GM21619 (cell line): Measurements from ENCODE around the gene CCDC117.
"Not testable (repeated sequence)": the region's sequence is repeated elsewhere in the genome, so short reads cannot be mapped to it uniquely, and the experiment has no call there.

Source experiments
- ATAC-seq: cut with Tn5 transposase; IDR thresholded peaks from one replicate; pipeline ENCODE4 v1.9.1; 2021; ENCODE audit not compliant: unreplicated experiment

CCDC117 gene, protein sequence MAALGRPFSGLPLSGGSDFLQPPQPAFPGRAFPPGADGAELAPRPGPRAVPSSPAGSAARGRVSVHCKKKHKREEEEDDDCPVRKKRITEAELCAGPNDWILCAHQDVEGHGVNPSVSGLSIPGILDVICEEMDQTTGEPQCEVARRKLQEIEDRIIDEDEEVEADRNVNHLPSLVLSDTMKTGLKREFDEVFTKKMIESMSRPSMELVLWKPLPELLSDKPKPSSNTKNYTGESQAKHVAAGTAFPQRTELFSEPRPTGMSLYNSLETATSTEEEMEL

DNA sequence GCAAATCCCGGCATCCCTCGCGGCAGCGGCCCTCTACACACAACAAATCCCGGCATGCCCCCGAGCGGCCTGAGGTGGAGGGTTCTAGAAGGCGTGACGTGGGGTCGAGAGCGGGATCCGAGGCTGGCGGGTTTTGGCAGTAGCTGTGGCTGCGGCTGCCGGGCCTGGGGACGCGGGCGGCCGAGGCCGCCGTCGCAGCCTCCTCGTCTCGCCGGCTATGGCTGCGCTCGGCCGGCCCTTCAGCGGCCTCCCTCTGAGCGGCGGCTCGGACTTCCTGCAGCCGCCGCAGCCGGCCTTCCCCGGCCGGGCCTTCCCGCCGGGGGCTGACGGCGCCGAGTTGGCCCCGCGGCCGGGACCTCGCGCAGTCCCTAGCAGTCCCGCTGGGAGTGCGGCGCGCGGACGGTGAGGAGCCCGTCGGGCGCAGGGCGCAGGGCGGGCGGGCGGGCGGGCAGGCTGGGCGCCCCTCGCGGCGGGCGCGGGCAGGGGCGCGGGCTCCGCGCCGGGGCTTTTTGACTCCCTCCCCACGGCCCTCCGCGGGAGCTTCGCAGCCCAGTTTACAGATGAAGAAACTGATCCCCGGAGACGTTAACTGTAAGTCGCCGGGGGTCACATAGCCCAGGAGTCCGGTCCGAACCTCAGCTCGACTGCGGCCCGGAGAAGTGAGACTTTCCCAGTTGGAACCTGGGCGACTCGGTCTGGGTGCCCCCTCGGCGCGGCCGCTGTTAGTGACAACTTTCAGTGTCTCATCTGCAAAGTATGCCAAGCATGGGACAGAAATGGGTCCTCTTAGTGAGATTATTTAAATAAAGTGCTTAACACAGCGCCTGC, at the start of gene CCDC117:
TSS of gene CCDC117 (plus strand) at position 63 of the 828 bp plus-strand sequence. CDS start at position 218, 155 bp downstream.
- peak; percentile 87 for ATAC-seq

GRCh38 chr22:28728002-28728401, 44.5 kb upstream of the CCDC117 start:
- ATAC-seq, result no peak

- no peak for ATAC-seq
Observed at GRCh38 chr22:28728621-28729313, 43.7 kb upstream of the CCDC117 start.

DNA sequence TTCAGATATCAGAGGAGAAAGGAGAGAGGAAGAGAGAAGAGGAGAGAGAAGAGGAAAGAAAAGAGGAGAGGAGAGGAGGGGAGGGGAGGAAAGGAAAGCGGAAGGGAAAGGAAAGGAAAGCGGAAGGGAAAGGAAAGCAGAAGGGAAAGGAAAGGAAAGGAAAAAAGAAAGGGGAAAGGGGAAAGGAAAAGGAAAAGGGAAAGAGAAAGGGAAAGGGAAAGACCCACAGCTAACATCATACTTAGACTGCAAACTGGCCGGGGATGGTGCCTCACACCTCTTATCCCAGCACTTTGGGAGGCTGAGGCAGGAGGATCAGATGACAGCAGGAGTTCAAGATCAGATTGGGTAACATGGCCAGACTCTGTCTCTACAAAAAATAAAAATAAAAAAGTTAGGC, 42.3 kb upstream of the CCDC117 start:
- ATAC-seq, result no peak

- no peak for ATAC-seq
Observed at GRCh38 chr22:28734393-28734792, 38.1 kb upstream of the CCDC117 start.

DNA sequence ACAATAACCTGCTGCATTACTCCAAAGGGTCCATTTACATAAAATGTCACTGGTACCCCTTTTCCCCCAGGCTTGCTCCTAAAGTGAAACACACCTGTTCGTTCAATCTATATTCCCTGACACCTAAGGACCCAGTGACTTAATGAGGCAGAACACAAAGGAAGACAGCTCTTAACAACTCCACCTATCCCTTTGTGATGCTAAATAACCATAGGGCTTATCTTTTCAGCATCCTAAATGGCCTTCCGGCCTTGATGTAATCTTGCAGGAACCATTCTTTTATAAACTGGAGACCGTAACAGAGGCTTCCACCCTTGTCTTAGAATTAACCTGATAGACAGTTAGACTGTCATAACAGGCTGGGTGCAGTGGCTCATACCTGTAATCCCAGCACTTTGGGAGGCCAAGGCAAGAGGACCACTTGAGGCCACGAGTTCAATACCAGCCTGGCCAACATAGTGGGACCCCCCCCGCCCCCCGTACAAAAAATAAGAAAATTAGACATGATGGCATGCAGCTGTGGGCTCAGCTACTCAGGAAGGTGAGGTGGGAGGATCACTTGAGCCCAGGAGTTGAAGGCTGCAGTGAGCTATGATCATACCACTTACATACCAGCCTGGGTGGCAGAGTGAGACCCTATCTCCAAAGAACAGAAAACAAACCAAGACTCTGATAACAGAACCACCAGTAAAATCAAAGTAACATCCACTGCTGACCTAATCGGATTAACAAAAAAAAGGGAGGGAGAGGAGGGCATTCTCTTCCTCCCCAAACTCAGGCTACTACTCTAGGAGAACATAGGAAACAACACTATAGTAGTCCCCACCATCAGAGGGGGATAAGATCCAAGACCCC, 36.0 kb upstream of the CCDC117 start:
- ATAC-seq, result no peak

GRCh38 chr22:28737701-28738100, 34.8 kb upstream of the CCDC117 start:
- no peak for ATAC-seq

- not testable (repeated sequence) for ATAC-seq
Observed at GRCh38 chr22:28738876-28739275, 33.6 kb upstream of the CCDC117 start.

DNA sequence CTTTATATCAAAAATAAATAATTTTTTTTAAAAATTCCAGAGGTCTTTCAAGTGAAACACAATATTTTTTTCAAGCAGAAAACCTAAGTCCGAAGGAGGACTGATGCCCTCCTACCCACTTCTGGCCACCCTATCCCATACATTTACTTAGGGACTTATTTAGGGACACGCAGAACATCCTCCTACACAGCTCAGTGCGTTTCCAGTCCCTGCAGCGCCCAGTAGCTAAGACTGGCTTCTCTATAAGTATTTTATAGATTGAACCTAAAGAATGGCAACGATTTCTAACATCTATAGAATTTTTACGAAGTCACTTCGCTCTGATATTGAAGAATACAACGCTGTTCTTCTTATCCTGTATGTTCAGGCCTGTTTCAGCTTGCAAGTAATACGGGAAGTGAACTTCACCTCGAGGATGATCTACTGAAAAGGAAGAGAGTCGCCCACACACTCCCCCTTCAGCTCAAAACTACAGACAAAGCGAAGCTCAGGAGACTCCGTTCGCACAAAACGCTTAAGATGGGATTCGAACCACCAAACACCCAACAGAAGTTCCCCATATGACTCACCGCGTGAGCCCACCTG, 31.2 kb upstream of the CCDC117 start:
- ATAC-seq, result no peak

DNA sequence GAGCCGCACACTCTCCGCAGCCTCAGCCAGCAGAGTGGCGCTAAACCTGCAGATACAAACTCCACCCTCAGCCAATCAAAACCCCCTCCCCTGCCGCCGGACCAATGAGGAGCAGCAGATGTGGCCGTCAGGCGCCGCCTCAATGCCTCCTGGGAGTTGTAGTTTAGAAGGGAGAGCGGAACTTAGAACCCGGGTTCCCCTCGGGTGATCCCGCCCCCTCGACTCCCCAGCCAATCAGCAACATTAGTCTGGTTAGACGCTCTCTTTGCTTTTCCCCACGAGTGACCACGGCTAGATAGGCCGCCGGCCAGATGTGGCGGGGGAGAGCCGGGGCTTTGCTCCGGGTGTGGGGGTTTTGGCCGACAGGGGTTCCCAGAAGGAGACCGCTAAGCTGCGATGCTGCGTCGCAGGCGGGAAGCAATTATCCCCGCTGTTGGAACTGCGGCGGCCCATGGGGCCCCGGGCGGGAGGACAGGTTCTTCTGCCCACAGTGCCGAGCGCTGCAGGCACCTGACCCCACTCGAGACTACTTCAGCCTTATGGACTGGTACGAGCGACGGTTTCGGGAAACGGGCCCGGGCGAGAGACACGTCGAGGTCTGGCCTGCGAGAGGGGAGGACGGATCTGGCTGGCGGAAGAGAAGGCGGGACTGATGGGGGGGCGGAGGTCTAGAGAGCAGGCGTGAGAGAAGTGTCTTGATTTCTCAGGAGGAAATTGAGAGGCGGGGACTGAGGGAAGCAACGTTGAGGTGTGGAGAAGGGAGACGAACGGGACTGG, 30.5 kb upstream of the CCDC117 start, which contains the start of the genes CHEK2 and HSCB:
TSS of gene CHEK2 (minus strand) at position 36 of the 777 bp plus-strand sequence. CDS start 7,099 bp downstream, outside the sequence.
TSS of gene HSCB (plus strand) at position 255 of the 777 bp plus-strand sequence. CDS start at position 312, 57 bp downstream.
- peak; percentile 86 for ATAC-seq

DNA sequence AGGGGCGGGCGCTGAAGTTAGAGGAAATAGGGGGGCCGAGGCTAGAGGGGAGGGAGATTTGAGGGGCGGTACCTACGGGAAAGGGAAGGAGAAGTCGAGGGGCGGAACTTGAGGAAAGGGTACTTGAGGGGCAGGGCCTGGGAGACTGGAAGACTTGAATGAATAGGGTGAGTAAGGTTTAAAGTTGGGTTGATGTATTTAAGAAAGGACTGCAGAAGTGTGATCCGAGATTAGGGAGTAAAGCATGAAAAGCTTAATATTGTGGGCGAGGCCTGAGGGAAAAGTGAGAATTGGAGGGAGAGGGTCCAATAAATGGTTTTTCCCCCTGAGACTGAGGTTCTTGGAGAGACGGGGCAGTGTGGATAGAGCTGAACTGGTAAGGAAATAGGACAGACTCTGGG, 29.9 kb upstream of the CCDC117 start:
- no peak for ATAC-seq

GRCh38 chr22:28743852-28744251, 28.6 kb upstream of the CCDC117 start:
- no peak for ATAC-seq

DNA sequence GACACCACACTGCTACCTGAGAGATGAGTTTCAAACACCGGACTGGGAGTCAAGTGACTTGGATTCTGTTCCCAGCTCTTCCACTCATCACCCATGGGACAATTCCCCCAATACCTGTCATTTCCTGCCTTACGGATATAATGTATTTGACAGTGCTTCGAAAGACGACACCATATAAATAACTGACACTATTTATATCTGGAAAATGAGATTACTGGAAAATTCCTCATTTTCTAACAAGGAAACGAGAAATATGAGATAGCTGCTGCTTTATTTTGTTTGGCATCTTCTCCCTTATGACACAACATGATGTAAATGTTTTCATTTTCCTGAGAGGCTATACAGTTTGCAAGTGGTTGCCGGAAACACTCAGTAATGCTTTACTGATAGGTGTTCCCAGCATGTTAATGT, 22.0 kb upstream of the CCDC117 start:
- no peak for ATAC-seq

GRCh38 chr22:28754512-28754911, 18.0 kb upstream of the CCDC117 start:
- not testable (repeated sequence) for ATAC-seq

DNA sequence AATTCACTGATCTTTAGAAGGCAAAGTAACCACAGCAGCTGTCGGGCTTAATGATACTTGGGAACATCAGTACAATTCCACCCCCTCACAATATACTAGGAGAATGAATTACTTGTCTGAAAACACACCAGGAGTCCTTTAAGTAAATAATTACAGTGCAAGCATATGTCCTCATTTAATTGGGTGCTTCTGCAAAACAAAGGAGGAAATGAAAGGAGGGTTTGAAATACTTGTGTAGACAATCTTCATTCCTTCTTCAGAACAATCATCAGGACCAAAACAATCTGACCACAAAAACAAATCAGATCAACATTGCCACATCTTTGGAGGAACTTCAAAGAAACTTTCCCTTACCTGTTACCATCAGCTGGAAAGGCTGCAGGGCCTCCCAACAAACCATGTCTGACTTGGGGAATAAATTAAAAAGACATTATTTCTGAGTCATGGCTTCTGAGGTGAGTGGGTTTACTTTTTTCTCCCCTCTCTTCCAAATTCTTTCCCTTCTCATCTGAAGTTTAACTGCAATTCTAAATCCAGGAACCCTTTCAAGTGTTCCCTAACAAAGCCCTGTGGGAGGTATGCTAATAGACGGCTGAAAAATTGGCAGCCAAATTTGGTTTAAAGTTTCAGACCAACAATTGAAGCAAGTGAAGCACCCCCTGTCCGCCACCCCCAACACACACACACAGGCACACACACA, 12.5 kb upstream of the CCDC117 start:
- no peak for ATAC-seq

DNA sequence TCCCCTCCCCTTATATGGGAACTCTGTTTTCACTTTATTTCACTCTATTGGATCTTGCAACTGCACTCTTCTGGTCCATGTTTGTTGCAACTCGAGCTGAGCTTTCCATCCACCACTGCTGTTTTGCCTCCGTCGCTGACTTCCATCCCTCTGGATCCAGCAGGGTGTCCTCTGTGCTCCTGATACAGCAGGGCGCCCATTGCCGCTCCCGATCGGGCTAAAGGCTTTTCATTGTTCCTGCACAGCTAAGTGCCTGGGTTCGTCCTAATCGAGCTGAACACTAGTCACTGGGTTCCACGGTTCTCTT, 11.1 kb upstream of the CCDC117 start:
- no peak for ATAC-seq

- ATAC-seq, result not testable (repeated sequence)
Observed at GRCh38 chr22:28762000-28762399, 10.5 kb upstream of the CCDC117 start.

GRCh38 chr22:28766628-28767027, 5.9 kb upstream of the CCDC117 start:
- no peak for ATAC-seq
